Stimulated activated CD4-positive, alpha-beta T cell treated with anti-CD3 and anti-CD28 coated beads, TNF-alpha, amount 100 ng/mL, for 1 hour (primary cell): ENCODE measurements around the gene PJA1.

ENCODE experiments used
- DNase-seq, 3 donors: peaks; one replicate each; pipeline ENCODE4 v3.0.0-alpha.2; 2020; ENCODE audit warnings: low read depth in 3 of 3, low spot score in 1 of 3

The PJA1 gene

GRCh38 chrX:69144838-69145680, 20.2 kb downstream of the PJA1 start:
- DNase-seq = no peak

- no peak for DNase-seq
Measured at GRCh38 chrX:69143530-69143929, 21.7 kb downstream of the PJA1 start.

GRCh38 chrX:69142788-69143469, 22.3 kb downstream of the PJA1 start:
- no peak for DNase-seq

- DNase-seq = no peak
Measured at GRCh38 chrX:69140837-69141236, 24.4 kb downstream of the PJA1 start.

DNA sequence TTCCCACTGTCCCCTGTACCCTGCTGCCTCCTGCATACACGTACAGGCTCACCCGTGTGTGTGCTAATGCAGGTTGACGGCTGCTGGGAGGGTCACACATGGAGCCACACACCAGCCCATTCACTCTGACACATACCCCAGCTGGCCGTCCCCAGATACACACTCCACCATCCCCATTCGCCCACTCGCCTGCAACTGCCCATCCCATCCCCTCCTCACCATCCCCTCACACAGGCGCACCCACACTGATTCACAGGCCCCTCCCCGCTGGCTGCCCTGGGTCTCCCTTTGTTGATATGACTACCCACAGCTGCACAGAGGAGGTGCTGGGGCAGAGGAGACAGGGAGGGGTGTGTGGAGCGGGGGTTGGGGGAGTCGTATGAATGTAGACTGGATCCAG, 25.7 kb downstream of the PJA1 start:
- no peak for DNase-seq

DNA sequence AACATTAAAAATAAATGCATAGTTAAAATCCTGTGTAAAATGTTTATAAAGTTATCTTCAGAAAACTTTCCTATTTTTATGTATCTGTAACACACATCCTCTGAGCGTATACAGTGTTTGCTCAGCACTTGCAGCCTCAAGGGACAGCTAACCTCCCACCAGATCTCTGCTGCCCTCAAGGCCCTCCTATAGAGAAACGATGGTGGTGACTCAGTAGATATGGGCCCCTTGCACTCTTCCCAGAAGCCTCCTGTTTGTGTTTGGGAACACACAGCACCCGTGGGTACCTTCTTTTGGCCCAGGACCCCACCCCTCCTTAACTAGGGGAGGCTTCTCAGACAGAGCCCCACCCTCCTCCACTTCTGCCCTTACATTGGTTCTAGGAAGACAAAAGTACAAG, 26.7 kb downstream of the PJA1 start:
- no peak for DNase-seq

- DNase-seq = no peak
Measured at GRCh38 chrX:69138118-69138390, 27.2 kb downstream of the PJA1 start.

GRCh38 chrX:69137371-69138117, 27.7 kb downstream of the PJA1 start:
- DNase-seq = no peak

DNA sequence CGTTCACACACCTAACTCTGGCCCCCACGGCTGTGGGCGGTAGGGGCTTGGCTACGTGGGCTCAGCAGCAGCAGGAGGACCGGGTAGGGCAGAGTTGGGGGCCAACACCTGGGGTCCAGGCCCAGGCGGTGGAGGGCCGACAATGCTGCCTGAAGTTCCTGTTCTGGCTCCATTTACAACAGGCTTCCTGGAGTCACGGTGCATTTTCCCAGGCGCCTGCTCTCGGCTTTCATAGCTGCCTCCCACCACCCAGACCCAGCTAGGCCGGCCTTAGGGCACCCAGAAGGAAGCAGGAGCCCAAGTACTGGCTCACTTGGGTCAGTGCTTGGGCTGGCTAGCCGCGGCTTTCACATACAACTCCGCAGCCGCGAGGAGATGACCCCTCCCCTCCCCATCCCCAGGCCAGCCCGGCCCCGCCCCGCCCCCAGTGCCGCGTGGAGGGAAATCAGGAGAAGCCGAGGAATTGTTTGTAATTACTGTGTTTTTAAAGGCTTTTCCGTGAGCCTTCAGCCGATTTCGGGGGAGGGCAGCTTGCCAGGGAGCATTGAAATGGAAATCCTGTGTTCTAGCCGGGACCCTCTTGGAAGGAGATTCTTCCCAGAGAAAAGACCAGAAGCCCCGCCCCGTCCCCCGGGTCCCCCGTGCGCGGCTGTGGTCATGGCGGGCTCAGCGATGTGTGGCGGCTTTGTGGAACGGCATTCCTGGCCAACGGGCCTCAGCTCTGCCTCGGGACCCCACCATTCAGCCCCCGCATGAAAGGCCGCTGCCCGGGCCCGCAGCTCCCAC, 28.5 kb downstream of the PJA1 start:
- DNase-seq = no peak

- no peak for DNase-seq
Measured at GRCh38 chrX:69133921-69134542, 31.2 kb downstream of the PJA1 start.

DNA sequence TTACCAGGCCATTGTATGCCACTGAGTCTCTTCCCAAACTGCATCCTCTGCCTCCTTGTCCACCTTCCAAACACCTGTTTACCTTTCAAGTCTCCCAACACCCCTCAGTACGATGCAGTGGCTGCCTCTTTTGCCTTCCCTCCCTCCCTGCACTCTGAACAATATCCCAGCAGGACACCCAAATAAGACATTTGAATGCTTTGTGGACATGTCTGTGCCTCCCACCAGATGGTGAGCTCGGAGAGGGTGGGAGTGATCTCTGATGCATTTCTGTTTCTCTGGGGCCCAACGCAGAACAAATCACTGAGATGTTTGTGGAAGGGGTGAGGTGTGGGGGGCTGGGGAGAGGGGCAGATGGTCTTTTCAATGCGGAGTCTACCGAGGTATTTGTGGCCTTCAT, 33.4 kb downstream of the PJA1 start:
- DNase-seq = no peak

DNA sequence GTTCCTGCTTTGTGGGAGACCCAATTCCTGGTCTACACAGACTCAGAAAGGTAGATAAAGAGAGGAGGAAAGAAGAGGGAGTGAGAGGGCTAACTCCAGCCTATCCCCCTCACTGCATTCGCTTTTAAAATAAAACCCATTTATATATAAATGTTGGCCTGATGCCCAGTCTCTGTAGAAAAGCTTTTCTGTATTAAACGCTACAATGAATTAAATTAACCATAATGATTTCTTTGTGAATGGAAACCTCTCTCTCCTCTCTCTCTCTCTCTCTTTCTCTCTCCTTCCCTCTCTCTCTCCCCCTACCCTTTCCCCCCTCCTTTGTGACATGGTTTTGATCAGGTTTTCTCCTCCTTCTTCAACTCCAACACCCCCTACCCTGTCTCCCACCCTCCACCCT, 34.8 kb downstream of the PJA1 start:
- no peak for DNase-seq

GRCh38 chrX:69128588-69128987, 36.7 kb downstream of the PJA1 start:
- no peak for DNase-seq

GRCh38 chrX:69127466-69127865, 37.8 kb downstream of the PJA1 start:
- no peak for DNase-seq

- no peak for DNase-seq
Measured at GRCh38 chrX:69126642-69127041, 38.6 kb downstream of the PJA1 start.

DNA sequence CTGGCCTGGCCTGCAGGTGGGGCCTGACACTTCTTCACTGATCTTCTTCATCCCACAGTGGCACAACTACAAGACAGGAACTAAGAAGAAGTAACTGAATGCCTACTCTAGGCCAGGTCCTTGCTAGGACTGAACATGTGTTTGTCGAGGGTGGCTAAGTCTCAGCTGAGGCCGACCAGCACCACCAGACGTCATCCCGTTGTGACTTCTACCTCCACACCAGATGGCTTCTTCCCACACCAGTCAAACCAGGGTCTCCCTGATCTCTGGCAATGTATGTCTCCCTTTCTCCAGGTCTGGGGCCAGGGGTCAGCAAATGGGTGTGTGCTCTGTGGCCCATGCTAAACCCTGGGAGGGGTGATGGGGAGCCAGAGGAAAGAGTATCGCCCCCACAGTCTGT, 40.2 kb downstream of the PJA1 start:
- DNase-seq = no peak

- DNase-seq = no peak
Measured at GRCh38 chrX:69124108-69124507, 41.1 kb downstream of the PJA1 start.

- DNase-seq = no peak
Measured at GRCh38 chrX:69123481-69123880, 41.8 kb downstream of the PJA1 start.

DNA sequence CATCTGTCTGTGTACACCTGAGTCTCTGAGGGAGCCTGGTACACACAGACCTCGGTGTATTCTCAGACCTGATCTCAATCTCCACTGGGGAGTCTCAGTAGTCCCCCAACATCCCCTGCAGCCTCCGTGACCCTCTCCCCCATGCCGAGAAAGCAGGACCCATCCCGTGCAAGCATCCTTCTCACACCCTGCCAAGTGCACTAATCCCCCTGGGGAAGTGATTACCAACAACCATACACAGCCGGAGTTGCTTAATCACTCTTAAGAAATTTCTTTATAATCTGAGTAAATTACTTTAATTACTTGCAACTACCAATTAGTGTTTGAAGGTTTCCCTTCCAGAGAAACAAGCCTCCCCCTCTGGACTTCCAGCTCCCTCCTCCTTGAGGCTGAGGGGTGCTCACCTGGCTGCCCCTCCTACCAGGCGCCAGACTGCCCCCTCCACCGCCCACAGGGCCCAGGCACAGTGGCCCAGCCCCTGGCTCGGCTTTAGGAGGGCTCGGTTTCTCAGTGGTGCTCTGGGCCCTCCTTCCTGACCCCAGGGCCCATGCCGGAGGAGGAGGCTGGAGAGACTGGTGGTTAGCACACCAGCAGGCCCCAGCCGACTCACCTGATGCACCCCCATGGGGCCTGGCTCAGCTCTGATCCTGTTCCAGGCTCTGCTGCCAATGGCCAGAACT, 43.8 kb downstream of the PJA1 start:
- no peak for DNase-seq

- no peak for DNase-seq
Measured at GRCh38 chrX:69120476-69120875, 44.8 kb downstream of the PJA1 start.
